Measurements from ENCODE around the gene KIAA0040.
"Not testable (repeated sequence)": the region's sequence is repeated elsewhere in the genome, so short reads cannot be mapped to it uniquely, and the experiment has no call there.

KIAA0040 gene

GRCh38 chr1:175133673-175134435 lies 58.7 kb downstream of the KIAA0040 start:
- DNase-seq = no peak

GRCh38 chr1:175132436-175132835 lies 60.1 kb downstream of the KIAA0040 start:
- no peak for DNase-seq

- no peak for DNase-seq
Observed at GRCh38 chr1:175131095-175131494, 61.5 kb downstream of the KIAA0040 start.

- DNase-seq = no peak
Observed at GRCh38 chr1:175130649-175131045, 61.9 kb downstream of the KIAA0040 start.

- no peak for DNase-seq
Observed at GRCh38 chr1:175129997-175130648, 62.5 kb downstream of the KIAA0040 start.

- no peak for DNase-seq
Observed at GRCh38 chr1:175129644-175129996, 63.0 kb downstream of the KIAA0040 start.

- DNase-seq = no peak
Observed at GRCh38 chr1:175129182-175129581, 63.4 kb downstream of the KIAA0040 start.

- DNase-seq = no peak
Observed at GRCh38 chr1:175128523-175128922, 64.1 kb downstream of the KIAA0040 start.

GRCh38 chr1:175127565-175127964 lies 65.0 kb downstream of the KIAA0040 start:
- DNase-seq = no peak

- DNase-seq = no peak
Observed at GRCh38 chr1:175126347-175126746, 66.2 kb downstream of the KIAA0040 start.

- DNase-seq = no peak
Observed at GRCh38 chr1:175124861-175125260, 67.7 kb downstream of the KIAA0040 start.

- no peak for DNase-seq
Observed at GRCh38 chr1:175120511-175120910, 72.1 kb downstream of the KIAA0040 start.

GRCh38 chr1:175118375-175119367 lies 73.9 kb downstream of the KIAA0040 start:
- DNase-seq = no peak

- DNase-seq = no peak
Observed at GRCh38 chr1:175116903-175117302, 75.7 kb downstream of the KIAA0040 start.

- DNase-seq = no peak
Observed at GRCh38 chr1:175116210-175116798, 76.3 kb downstream of the KIAA0040 start.

GRCh38 chr1:175114996-175115395 lies 77.6 kb downstream of the KIAA0040 start:
- no peak for DNase-seq

- not testable (repeated sequence) for DNase-seq
Observed at GRCh38 chr1:175108331-175108820, 84.2 kb downstream of the KIAA0040 start.
